Testis (tissue), 2 donors: ENCODE results near the gene PLCB3.

ENCODE experiments used
- POLR2A ChIP-seq: fragments of 450-650 bp; IDR thresholded peaks from one replicate; pipeline ENCODE4 v1.6.1; 2017; ENCODE audit warnings: antibody characterized with exemption, mild to moderate bottlenecking, moderate library complexity
- TF ChIP-seq, protein P1 (sequence below), 3 experiments: fragments of 450-650 bp in 2 of 3; fragments of 200-600 bp in 1 of 3; sonication (generic) in 1 of 3; IDR thresholded peaks; one replicate each; pipeline ENCODE4 v1.5.1; 2016 to 2019; ENCODE audit warnings: antibody characterized with exemption in 3 of 3, mild to moderate bottlenecking in 2 of 3, moderate library complexity in 1 of 3

- TF ChIP-seq, protein P1, sequence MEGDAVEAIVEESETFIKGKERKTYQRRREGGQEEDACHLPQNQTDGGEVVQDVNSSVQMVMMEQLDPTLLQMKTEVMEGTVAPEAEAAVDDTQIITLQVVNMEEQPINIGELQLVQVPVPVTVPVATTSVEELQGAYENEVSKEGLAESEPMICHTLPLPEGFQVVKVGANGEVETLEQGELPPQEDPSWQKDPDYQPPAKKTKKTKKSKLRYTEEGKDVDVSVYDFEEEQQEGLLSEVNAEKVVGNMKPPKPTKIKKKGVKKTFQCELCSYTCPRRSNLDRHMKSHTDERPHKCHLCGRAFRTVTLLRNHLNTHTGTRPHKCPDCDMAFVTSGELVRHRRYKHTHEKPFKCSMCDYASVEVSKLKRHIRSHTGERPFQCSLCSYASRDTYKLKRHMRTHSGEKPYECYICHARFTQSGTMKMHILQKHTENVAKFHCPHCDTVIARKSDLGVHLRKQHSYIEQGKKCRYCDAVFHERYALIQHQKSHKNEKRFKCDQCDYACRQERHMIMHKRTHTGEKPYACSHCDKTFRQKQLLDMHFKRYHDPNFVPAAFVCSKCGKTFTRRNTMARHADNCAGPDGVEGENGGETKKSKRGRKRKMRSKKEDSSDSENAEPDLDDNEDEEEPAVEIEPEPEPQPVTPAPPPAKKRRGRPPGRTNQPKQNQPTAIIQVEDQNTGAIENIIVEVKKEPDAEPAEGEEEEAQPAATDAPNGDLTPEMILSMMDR (IDR thresholded peaks at IDR 0.05), result no peak
- no peak for TF ChIP-seq POLR2A
Measured at GRCh38 chr11:64208086-64208795, 43.1 kb upstream of the PLCB3 start.
